Endothelial cell of umbilical vein (primary cell): Measurements from ENCODE around the gene SDCCAG8.

Source experiments
- CTCF ChIP-seq, 2 donors: IDR thresholded peaks; 1 replicate in 1 of 2; 2 replicates in 1 of 2; pipeline ENCODE4 v1.5.1; 2011; ENCODE audit warnings: low read length in 2 of 2, mild to moderate bottlenecking in 2 of 2, moderate library complexity in 2 of 2, control low read depth in 1 of 2, inconsistent platforms in 1 of 2, low read depth in 1 of 2; ENCODE audit not compliant: insufficient read depth in 1 of 2; ENCODE audit errors: extremely low read depth in 1 of 2
- EZH2 ChIP-seq: IDR thresholded peaks from 2 replicates; pipeline ENCODE4 v1.6.1; 2012; ENCODE audit warnings: borderline replicate concordance, low read depth, mild to moderate bottlenecking, moderate library complexity, low read length, inconsistent platforms; ENCODE audit not compliant: severe bottlenecking
- FOS ChIP-seq: IDR thresholded peaks from 2 replicates; pipeline ENCODE4 v1.6.1; 2011; ENCODE audit warnings: mild to moderate bottlenecking, low read length, moderate library complexity, borderline replicate concordance; ENCODE audit not compliant: insufficient read depth
- JUN ChIP-seq: IDR thresholded peaks from 2 replicates; pipeline ENCODE4 v1.6.1; 2011; ENCODE audit warnings: borderline replicate concordance, low read depth; ENCODE audit not compliant: insufficient read length, insufficient read depth
- MAX ChIP-seq: IDR thresholded peaks from 2 replicates; pipeline ENCODE4 v1.6.1; 2011; ENCODE audit not compliant: insufficient read depth, insufficient read length
- MYC ChIP-seq: IDR thresholded peaks from one replicate; pipeline ENCODE4 v1.6.1; 2011; ENCODE audit warnings: mild to moderate bottlenecking, low read depth, low read length
- POLR2A ChIP-seq: IDR thresholded peaks from 2 replicates; pipeline ENCODE4 v1.6.1; 2012; ENCODE audit warnings: low read depth, mild to moderate bottlenecking, control low read depth, low read length
- POLR2AphosphoS5 ChIP-seq: IDR thresholded peaks from 2 replicates; pipeline ENCODE4 v1.6.1; 2012; ENCODE audit warnings: low read depth, mild to moderate bottlenecking, control low read depth, low read length, moderate library complexity; ENCODE audit not compliant: insufficient read depth

GRCh38 chr1:243499248-243499647, 243.4 kb downstream of the SDCCAG8 start:
- TF ChIP-seq POLR2AphosphoS5, result no peak
- no peak for TF ChIP-seq MYC
- TF ChIP-seq EZH2, result no peak
- no peak for TF ChIP-seq POLR2A
- no peak for TF ChIP-seq CTCF (IDR thresholded peaks at IDR 0.05; ENCODE audit: extremely low read depth in 1 of 2, insufficient read depth in 1 of 2, low read depth in 1 of 2, low read length in 2 of 2)
- no peak for TF ChIP-seq MAX
- TF ChIP-seq FOS, result no peak
- TF ChIP-seq JUN, result no peak
